Effector CD8-positive, alpha-beta T cell (primary cell): Measurements from ENCODE around the gene GATA5.

Experiments used
- DNase-seq: peaks from one replicate; lab custom pipeline; 2025; lab: John Stamatoyannopoulos, UW

The GATA5 gene

GRCh38 chr20:62455929-62456328 is 19.9 kb downstream of the GATA5 start:
- no peak for DNase-seq

- DNase-seq = no peak
Measured at GRCh38 chr20:62454904-62455636, 20.7 kb downstream of the GATA5 start.

- no peak for DNase-seq
Measured at GRCh38 chr20:62453186-62453808, 22.5 kb downstream of the GATA5 start.

GRCh38 chr20:62452475-62453095 is 23.2 kb downstream of the GATA5 start:
- no peak for DNase-seq

- no peak for DNase-seq
Measured at GRCh38 chr20:62451970-62452369, 23.8 kb downstream of the GATA5 start.

GRCh38 chr20:62451156-62451767 is 24.5 kb downstream of the GATA5 start:
- no peak for DNase-seq

GRCh38 chr20:62449951-62450691 is 25.7 kb downstream of the GATA5 start:
- DNase-seq = no peak

- DNase-seq = no peak
Measured at GRCh38 chr20:62448788-62449187, 27.0 kb downstream of the GATA5 start.

GRCh38 chr20:62448038-62448437 is 27.8 kb downstream of the GATA5 start:
- DNase-seq = no peak

- DNase-seq = no peak
Measured at GRCh38 chr20:62446888-62447869, 28.6 kb downstream of the GATA5 start.

- no peak for DNase-seq
Measured at GRCh38 chr20:62446481-62446880, 29.3 kb downstream of the GATA5 start.

- no peak for DNase-seq
Measured at GRCh38 chr20:62445553-62446340, 30.0 kb downstream of the GATA5 start.

- no peak for DNase-seq
Measured at GRCh38 chr20:62444286-62444685, 31.5 kb downstream of the GATA5 start.

- DNase-seq = no peak
Measured at GRCh38 chr20:62441987-62442539, 33.7 kb downstream of the GATA5 start.

- no peak for DNase-seq
Measured at GRCh38 chr20:62439218-62439617, 36.6 kb downstream of the GATA5 start.

GRCh38 chr20:62437927-62438326 is 37.9 kb downstream of the GATA5 start:
- no peak for DNase-seq

- DNase-seq = no peak
Measured at GRCh38 chr20:62437496-62437895, 38.3 kb downstream of the GATA5 start.

GRCh38 chr20:62436692-62437091 is 39.1 kb downstream of the GATA5 start:
- DNase-seq = no peak

- no peak for DNase-seq
Measured at GRCh38 chr20:62433658-62434497, 41.9 kb downstream of the GATA5 start.
